Keratinocyte (primary cell): ENCODE data around the gene TACC2. TPM values are rescaled to one million over a fixed set of nuclear protein-coding genes. Genes with fewer than 3 reads are reported as not detected.

ENCODE experiments used
- DNase-seq: peaks from one replicate; pipeline ENCODE4 v3.0.0-alpha.2; 2011; ENCODE audit warnings: low read depth, missing footprints, low spot score
- FAIRE-seq: peaks from 2 replicates; lab custom pipeline; 2011; peaks lifted over from hg19 to GRCh38; lab: Jason Lieb, UNC
- H2AFZ ChIP-seq: 2 replicates; pipeline ENCODE4 v1.6.0; 2012; ENCODE audit warnings: low read length, control low read depth, inconsistent platforms; ENCODE audit not compliant: control insufficient read depth
- H3K27ac ChIP-seq: 2 replicates; pipeline ENCODE4 v1.5.1; 2011; ENCODE audit warnings: low read length; ENCODE audit not compliant: control insufficient read depth, insufficient read depth
- H3K27me3 ChIP-seq: 3 replicates; pipeline ENCODE4 v1.6.0; 2011; ENCODE audit warnings: low read length; ENCODE audit not compliant: control insufficient read depth, insufficient read depth; ENCODE audit errors: extremely low read depth
- H3K36me3 ChIP-seq, 2 experiments: 2 replicates in 1 of 2; 3 replicates in 1 of 2; pipeline ENCODE4 v1.5.1; 2011; ENCODE audit warnings: low read length in 2 of 2, mild to moderate bottlenecking in 1 of 2; ENCODE audit not compliant: control insufficient read depth in 2 of 2, insufficient read depth in 2 of 2; ENCODE audit errors: extremely low read depth in 1 of 2
- H3K4me1 ChIP-seq: 3 replicates; pipeline ENCODE4 v1.5.1; 2011; ENCODE audit warnings: low read length; ENCODE audit not compliant: control insufficient read depth, insufficient read depth; ENCODE audit errors: extremely low read depth
- H3K4me2 ChIP-seq: 3 replicates; pipeline ENCODE4 v1.6.0; 2011; ENCODE audit warnings: low read depth, low read length; ENCODE audit not compliant: control insufficient read depth, insufficient read depth; ENCODE audit errors: extremely low read depth
- H3K4me3 ChIP-seq, 3 experiments: fragments of 200-600 bp in 1 of 3; sonication (generic) in 1 of 3; 2 replicates in 2 of 3; 3 replicates in 1 of 3; pipeline ENCODE4 v1.5.1; 2011 to 2016; ENCODE audit warnings: low read length in 3 of 3, mild to moderate bottlenecking in 3 of 3, control low read depth in 2 of 3, inconsistent platforms in 1 of 3, low read depth in 1 of 3, mixed read lengths in 1 of 3, mixed run types in 1 of 3, moderate library complexity in 1 of 3; ENCODE audit not compliant: control insufficient read depth in 2 of 3, insufficient read depth in 2 of 3; ENCODE audit errors: extremely low read depth in 1 of 3
- H3K79me2 ChIP-seq: 2 replicates; pipeline ENCODE4 v1.6.0; 2012; ENCODE audit warnings: low read length; ENCODE audit not compliant: control insufficient read depth, insufficient read depth
- H3K9ac ChIP-seq: 3 replicates; pipeline ENCODE4 v1.6.0; 2011; ENCODE audit warnings: low read length; ENCODE audit not compliant: control insufficient read depth, insufficient read depth; ENCODE audit errors: extremely low read depth
- H3K9me1 ChIP-seq: 3 replicates; pipeline ENCODE4 v1.6.0; 2011; ENCODE audit warnings: low read length; ENCODE audit not compliant: control insufficient read depth, insufficient read depth; ENCODE audit errors: extremely low read depth
- H3K9me3 ChIP-seq: 2 replicates; pipeline ENCODE4 v1.5.1; 2012; ENCODE audit warnings: low read depth, low read length; ENCODE audit not compliant: control insufficient read depth
- H4K20me1 ChIP-seq: 3 replicates; pipeline ENCODE4 v1.6.0; 2011; ENCODE audit warnings: low read length; ENCODE audit not compliant: control insufficient read depth, insufficient read depth; ENCODE audit errors: extremely low read depth
- EZH2 ChIP-seq: IDR thresholded peaks from one replicate; pipeline ENCODE4 v1.6.1; 2012; ENCODE audit warnings: inconsistent platforms, mild to moderate bottlenecking, low read length, moderate library complexity
- dilution Hi-C: fragments of 300-500 bp; cut with MboI; formaldehyde crosslinking; loops from one replicate; pipeline ENCODE4 v1.7.0; 2020; ENCODE audit warnings: low sequenced_read_pairs; ENCODE audit not compliant: extremely low pct_ligation_motif_present
- polyA minus RNA-seq, 3 experiments: library from RNA; depleted of rRNA, polyadenylated mRNA; stranded (reverse); fragments of >200 nt; gene quantifications; 1 replicate in 1 of 3; 2 replicates in 1 of 3; 3 replicates in 1 of 3; pipeline ENCODE4 v1.2.3, GENCODE V29; 2011
- polyA plus RNA-seq, 5 experiments: library from polyadenylated mRNA; depleted of rRNA in 3 of 5; stranded (reverse) in 3 of 5; stranded (forward) in 1 of 5; unstranded in 1 of 5; fragments of >200 nt; gene quantifications; 1 replicate in 1 of 5; 2 replicates in 3 of 5; 3 replicates in 1 of 5; pipeline versions ENCODE4 v1.2.1 to v1.2.3, GENCODE V29; 2011 to 2012; ENCODE audit warnings: missing spikeins in 2 of 5, low read depth in 1 of 5, low replicate concordance in 1 of 5
- TF ChIP-seq, protein P1 (sequence below), 3 experiments: IDR thresholded peaks in 1 of 3; conservative IDR thresholded peaks in 1 of 3; optimal IDR thresholded peaks in 1 of 3; 2 replicates in 2 of 3; 3 replicates in 1 of 3; pipeline versions ENCODE3 to v1.5.1; 2011; ENCODE audit warnings: low read length in 3 of 3, mild to moderate bottlenecking in 3 of 3, moderate library complexity in 2 of 3, control low read depth in 1 of 3, inconsistent platforms in 1 of 3; ENCODE audit not compliant: insufficient read depth in 2 of 3; ENCODE audit errors: extremely low read depth in 1 of 3

Gene TACC2, protein sequence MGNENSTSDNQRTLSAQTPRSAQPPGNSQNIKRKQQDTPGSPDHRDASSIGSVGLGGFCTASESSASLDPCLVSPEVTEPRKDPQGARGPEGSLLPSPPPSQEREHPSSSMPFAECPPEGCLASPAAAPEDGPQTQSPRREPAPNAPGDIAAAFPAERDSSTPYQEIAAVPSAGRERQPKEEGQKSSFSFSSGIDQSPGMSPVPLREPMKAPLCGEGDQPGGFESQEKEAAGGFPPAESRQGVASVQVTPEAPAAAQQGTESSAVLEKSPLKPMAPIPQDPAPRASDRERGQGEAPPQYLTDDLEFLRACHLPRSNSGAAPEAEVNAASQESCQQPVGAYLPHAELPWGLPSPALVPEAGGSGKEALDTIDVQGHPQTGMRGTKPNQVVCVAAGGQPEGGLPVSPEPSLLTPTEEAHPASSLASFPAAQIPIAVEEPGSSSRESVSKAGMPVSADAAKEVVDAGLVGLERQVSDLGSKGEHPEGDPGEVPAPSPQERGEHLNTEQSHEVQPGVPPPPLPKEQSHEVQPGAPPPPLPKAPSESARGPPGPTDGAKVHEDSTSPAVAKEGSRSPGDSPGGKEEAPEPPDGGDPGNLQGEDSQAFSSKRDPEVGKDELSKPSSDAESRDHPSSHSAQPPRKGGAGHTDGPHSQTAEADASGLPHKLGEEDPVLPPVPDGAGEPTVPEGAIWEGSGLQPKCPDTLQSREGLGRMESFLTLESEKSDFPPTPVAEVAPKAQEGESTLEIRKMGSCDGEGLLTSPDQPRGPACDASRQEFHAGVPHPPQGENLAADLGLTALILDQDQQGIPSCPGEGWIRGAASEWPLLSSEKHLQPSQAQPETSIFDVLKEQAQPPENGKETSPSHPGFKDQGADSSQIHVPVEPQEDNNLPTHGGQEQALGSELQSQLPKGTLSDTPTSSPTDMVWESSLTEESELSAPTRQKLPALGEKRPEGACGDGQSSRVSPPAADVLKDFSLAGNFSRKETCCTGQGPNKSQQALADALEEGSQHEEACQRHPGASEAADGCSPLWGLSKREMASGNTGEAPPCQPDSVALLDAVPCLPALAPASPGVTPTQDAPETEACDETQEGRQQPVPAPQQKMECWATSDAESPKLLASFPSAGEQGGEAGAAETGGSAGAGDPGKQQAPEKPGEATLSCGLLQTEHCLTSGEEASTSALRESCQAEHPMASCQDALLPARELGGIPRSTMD (N-terminal part only)
- 6.8 to 20.9 TPM (median 12.8 TPM) in 3 replicates for polyA plus RNA-seq
- 160 TPM for polyA plus RNA-seq (2011; ENCODE audit: low read depth)
- 14.6 and 17.7 TPM in 2 replicates for polyA plus RNA-seq (2011; cell fraction: cytosol; rRNA removed)
- polyA plus RNA-seq (2011; cell fraction: nucleus; rRNA removed), result 46.6 and 47.1 TPM in 2 replicates
- polyA plus RNA-seq (2012; ENCODE audit: low replicate concordance), result 16.0 and 58.4 TPM in 2 replicates
- polyA minus RNA-seq, result 16.0 to 24.0 TPM (median 17.2 TPM) in 3 replicates
- 4.2 TPM for polyA minus RNA-seq (2011; cell fraction: cytosol; rRNA and poly(A)+ RNA removed)
- polyA minus RNA-seq (2011; cell fraction: nucleus; rRNA and poly(A)+ RNA removed), result 18.1 and 24.6 TPM in 2 replicates

DNA sequence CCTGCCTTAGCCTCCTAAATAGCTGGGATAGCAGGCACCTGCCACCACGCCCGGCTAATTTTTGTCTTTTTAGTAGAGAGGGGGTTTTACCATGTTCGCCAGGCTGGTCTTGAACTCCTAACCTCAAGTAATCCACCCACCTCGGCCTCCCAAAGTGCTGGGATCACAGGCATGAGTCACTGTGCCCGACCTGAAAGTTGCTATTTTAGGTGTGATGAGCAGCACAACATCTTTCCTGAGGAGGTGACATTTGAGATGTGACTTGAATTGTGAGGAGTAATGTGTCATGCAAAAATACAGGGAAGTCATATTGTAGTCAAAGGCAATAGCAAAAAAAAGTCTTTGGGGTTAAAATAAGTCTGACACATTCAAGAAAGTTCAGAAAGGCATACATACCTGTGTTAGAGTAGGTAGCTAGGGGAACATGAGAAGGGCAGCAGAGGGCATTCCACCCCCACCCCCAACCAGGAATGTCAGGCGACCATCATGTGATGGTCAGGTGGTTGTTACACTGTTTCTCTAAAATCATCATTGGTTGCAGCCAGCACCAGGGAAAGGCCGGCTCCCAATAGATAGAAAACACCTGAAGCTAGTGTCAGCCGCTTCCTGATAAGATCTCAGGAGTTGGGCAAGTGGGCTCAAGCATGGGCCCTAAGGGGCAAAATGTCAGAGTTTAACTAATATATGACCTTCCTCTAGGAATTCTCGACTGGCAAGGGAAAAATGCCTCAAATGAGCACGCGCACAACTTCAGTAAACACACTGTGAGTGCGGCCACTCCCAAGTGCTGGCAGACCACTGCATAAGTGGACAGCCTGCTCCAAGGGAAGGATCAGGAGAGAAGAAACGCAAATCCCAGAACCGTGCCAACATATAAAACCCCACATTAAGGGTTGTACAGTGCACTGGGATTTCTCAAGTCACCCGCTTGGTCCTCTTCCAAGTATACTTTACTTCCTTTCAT lies at the start of gene TACC2:
Gene TACC2 (plus strand): TSS at position 803 of the 964 bp plus-strand sequence. CDS start 32,819 bp downstream, outside the sequence.
- Histone ChIP-seq H3K79me2 (no peaks in the 10 kb centered on the region), H3K36me3 (no peaks in the 10 kb centered on the region), H3K27me3 (no peaks in the 10 kb centered on the region), H2AFZ (no peak within 1 kb of the TSS), H3K4me2 (no peak within 1 kb of the TSS), H3K4me3 (no peak within 1 kb of the TSS), H3K9me1 (no peaks in the 10 kb centered on the region), H3K9me3 (peaks cover 6% of the 10 kb centered on the region), H3K4me1 (no peaks in the 10 kb centered on the region), H3K9ac (no peak within 1 kb of the TSS), H4K20me1 (no peaks in the 10 kb centered on the region), H3K27ac (no peak within 1 kb of the TSS)
- no peak for FAIRE-seq
- dilution Hi-C loops, result no loop called here
- TF ChIP-seq, protein P1, sequence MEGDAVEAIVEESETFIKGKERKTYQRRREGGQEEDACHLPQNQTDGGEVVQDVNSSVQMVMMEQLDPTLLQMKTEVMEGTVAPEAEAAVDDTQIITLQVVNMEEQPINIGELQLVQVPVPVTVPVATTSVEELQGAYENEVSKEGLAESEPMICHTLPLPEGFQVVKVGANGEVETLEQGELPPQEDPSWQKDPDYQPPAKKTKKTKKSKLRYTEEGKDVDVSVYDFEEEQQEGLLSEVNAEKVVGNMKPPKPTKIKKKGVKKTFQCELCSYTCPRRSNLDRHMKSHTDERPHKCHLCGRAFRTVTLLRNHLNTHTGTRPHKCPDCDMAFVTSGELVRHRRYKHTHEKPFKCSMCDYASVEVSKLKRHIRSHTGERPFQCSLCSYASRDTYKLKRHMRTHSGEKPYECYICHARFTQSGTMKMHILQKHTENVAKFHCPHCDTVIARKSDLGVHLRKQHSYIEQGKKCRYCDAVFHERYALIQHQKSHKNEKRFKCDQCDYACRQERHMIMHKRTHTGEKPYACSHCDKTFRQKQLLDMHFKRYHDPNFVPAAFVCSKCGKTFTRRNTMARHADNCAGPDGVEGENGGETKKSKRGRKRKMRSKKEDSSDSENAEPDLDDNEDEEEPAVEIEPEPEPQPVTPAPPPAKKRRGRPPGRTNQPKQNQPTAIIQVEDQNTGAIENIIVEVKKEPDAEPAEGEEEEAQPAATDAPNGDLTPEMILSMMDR (optimal IDR thresholded peaks at IDR 0.05 in 1 of 3, IDR thresholded peaks at IDR 0.05 in 1 of 3, conservative IDR thresholded peaks at IDR 0.05 in 1 of 3; ENCODE audit: extremely low read depth in 1 of 3, insufficient read depth in 2 of 3, low read length in 3 of 3), result no peak
- no peak for TF ChIP-seq EZH2
- DNase-seq, result no peak
